ENCODE measurements around the gene CTBP2.

CTBP2 gene

DNA sequence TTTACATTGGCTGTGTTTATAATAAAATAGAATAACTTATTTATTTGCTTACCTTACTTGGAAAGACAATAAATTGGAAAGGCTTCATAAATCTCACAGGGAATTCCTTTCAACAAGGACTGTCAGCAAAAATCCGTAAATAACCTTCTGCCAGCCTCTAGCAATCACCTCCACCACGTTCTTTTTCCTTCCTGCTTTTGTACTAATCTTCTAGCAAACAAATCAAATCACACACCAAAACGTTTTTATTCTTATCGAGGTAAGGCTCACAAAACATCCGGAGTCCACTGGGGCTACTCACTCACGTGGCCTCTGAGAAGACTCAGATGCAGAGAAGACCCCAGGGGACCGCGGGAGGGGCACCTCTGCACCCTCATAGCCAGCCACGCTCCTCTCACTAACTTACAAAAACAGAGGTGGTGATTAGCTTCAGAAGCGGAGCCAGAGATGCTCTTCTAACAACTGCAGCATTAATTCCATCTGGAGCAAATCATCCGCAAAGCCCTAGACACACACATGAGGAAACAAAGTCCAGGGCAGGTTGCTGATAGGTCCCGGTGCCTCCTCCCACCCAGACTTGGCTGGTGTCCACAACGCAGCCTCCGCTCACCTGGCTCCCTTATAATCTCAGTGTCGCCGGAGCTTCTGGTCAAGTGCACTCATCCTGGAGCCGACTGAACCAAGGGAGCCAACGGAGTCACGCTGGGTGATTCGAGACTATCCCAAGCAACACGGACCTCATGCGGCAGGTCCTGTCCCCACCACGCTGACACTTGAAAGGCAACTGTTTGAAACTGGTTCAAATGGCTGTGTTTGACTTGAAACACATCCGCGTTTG, 22.5 kb downstream of the CTBP2 start:
- peak in 1 of 2 donors; percentile 14 for DNase-seq (ENCODE audit: low read depth in 2 of 2)
- no peak overlapping the region for H3K4me3 ChIP-seq (replicated peaks in 1 of 2; ENCODE audit: low read depth in 2 of 2, low read length in 2 of 2)
- TF ChIP-seq, protein P1, sequence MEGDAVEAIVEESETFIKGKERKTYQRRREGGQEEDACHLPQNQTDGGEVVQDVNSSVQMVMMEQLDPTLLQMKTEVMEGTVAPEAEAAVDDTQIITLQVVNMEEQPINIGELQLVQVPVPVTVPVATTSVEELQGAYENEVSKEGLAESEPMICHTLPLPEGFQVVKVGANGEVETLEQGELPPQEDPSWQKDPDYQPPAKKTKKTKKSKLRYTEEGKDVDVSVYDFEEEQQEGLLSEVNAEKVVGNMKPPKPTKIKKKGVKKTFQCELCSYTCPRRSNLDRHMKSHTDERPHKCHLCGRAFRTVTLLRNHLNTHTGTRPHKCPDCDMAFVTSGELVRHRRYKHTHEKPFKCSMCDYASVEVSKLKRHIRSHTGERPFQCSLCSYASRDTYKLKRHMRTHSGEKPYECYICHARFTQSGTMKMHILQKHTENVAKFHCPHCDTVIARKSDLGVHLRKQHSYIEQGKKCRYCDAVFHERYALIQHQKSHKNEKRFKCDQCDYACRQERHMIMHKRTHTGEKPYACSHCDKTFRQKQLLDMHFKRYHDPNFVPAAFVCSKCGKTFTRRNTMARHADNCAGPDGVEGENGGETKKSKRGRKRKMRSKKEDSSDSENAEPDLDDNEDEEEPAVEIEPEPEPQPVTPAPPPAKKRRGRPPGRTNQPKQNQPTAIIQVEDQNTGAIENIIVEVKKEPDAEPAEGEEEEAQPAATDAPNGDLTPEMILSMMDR (IDR thresholded peaks at IDR 0.05; ENCODE audit: low read depth, low read length) = no peak

DNA sequence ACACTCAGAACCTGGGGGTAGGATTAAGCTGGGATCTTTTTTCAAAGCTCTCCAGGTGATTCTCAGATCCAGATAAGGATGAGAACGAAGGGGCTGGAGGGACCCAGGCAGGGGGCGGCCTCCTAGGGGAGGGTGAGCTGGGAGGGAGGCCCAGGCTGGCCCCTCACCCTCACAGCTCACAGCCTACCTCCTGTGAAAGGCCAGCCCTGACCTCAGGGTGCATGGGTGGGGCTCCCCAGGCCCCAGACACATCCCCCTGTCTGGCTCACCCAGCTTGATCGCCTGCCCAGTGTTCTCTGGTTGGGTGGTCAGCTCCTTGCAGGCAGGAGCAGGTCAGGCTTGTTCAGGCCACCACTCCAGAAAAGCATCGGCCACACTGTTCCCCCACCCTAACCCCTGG, 24.3 kb downstream of the CTBP2 start:
- DNase-seq (ENCODE audit: low read depth in 2 of 2) = no peak
- H3K4me3 ChIP-seq (replicated peaks in 1 of 2; ENCODE audit: low read depth in 2 of 2, low read length in 2 of 2) = no peak overlapping the region
- TF ChIP-seq, protein P1 (IDR thresholded peaks at IDR 0.05; ENCODE audit: low read depth, low read length) = no peak

DNA sequence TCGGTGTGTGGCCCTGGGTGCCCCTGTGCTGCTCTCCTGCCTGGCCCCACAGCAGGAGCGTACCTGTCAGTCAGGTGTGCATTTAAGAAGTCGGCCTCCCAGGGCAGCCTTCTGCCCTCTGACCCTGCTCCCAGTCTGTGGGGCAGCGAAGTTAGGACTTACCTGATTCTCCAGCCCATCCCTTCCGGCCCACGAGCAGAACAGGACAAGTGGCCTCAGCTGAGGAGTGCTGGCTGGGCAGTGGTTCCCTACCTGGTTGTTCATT, 24.7 kb downstream of the CTBP2 start:
- H3K4me3 ChIP-seq (replicated peaks in 1 of 2; ENCODE audit: low read depth in 2 of 2, low read length in 2 of 2) = no peak overlapping the region
- TF ChIP-seq, protein P1 (IDR thresholded peaks at IDR 0.05; ENCODE audit: low read depth, low read length) = no peak
- DNase-seq (ENCODE audit: low read depth in 2 of 2) = no peak

DNA sequence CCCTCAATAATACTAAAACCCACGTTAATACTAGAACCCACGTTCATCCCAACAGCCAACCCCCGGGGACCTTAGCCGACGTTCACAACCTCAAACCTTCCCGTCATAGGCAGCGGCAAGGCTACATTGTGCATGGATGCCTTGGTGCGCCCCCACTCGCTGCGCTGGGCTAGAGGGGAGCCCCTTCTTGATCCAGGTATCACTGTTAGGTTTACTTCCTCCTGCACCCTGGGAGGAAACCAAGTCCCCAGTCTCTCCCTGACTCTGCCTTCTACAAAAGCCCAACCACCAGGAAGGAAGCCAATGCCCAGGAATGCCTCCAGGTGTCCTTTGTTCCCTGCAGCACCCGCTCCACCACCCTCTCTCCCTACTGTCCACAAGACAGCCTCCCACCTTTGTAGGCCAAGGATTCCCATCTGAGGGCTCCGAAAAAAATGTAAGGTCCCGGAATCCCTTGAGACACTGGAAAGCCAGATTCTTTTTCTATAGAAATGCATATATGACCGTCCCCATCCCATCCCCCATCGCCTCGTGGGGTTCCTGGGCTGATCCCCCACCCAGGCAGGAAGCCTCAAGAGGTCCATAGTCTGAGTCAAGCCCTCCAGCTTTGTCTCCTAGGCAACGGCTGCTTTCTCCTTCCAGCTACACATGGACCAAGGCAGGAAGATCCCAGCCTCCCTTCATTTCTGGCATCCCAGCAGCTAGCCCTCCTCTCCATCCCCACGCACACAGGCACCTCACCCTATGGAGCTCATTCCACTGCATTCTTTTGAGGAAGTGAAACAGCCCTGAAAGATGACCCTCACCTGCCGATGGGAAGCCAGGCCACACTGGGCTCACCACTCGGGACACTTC, 25.2 kb downstream of the CTBP2 start:
- no peak for DNase-seq (ENCODE audit: low read depth in 2 of 2)
- TF ChIP-seq, protein P1 (IDR thresholded peaks at IDR 0.05; ENCODE audit: low read depth, low read length) = no peak
- H3K4me3 ChIP-seq (replicated peaks in 1 of 2; ENCODE audit: low read depth in 2 of 2, low read length in 2 of 2) = no peak overlapping the region

DNA sequence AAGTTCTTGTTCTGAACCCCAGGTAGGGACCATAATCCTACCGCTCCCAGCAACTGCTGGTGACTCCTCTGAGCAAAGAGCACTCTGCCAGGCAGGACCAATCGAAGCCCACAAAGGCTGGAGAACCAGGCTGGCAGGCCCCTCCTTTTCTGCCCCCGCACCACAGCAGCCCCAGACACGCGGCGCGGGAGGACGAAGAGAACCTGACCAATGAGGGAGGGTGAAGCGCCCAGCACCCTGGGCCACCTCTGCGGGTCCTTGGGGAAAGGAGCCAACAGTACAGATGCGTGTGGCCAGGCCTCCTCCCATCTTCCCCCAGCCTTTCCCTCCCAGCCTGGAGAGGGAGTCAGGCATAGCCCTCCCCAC, 25.9 kb downstream of the CTBP2 start:
- H3K4me3 ChIP-seq (replicated peaks in 1 of 2; ENCODE audit: low read depth in 2 of 2, low read length in 2 of 2) = no peak overlapping the region
- TF ChIP-seq, protein P1 (IDR thresholded peaks at IDR 0.05; ENCODE audit: low read depth, low read length) = no peak
- no peak for DNase-seq (ENCODE audit: low read depth in 2 of 2)

DNA sequence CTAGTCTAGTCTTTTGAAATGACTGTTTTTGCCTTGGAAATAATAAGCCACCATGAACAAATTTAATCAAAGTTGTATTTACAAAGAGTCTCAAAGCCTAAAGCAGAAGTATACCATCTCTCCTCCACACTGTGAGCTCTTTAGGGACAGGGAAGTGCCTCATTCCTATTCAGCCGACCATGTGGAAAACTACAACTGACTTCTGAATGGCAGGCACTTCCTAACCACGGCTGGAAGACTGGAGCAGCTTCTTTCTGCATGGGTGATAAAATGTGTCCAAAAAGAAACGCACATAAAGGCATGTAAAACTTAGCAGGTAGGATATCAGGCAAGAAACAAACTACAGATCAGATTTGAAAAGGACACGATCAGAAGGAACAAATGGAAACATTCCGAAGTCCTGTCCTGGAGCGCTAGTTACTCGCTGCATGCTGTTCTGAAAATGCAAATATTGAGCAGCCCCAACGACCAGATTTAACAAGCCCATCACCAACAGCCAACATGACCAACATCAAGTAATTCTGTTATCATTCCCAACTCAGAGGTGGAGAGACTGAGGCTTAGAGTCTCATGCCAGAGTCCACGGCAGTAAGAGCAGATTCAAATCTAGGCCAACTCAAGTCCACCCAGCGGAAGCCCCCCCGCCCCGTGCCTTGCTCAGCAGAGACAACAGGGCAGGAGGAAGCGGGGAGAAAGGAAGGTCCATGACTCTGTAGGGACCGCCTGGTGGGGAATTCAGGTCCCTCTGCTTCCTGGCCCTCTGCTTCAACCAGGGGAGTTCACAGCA, 26.5 kb downstream of the CTBP2 start:
- TF ChIP-seq, protein P1 (IDR thresholded peaks at IDR 0.05; ENCODE audit: low read depth, low read length) = no peak
- no peak for DNase-seq (ENCODE audit: low read depth in 2 of 2)
- H3K4me3 ChIP-seq (replicated peaks in 1 of 2; ENCODE audit: low read depth in 2 of 2, low read length in 2 of 2) = no peak overlapping the region
